HG03045 (cell line): ENCODE measurements around the gene CAMKMT.

Experiments used
- ATAC-seq: cut with Tn5 transposase; IDR thresholded peaks from one replicate; pipeline ENCODE4 v1.9.1; 2021; ENCODE audit warnings: mild to moderate bottlenecking, moderate library complexity; ENCODE audit not compliant: unreplicated experiment

CAMKMT gene

DNA sequence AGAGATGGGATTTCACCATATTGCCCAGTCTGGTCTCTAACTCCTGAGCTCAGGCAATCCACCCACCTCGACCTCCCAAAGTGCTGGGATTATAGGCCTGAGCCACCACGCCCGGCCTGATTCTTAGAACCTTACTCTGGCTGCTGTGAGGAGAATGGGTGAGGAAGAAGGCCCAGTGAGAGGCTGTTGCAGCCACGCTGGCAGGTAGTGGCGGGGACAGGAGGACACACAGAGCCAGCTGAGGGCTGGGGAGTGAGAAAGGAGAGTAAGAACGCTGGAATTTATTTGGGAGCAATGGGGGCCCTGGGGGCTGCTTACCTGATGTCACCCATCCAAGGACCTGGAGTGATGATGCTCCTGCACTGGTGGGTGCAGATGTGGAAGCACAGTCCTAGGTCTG is 425.9 kb downstream of the CAMKMT start:
- ATAC-seq = no peak

DNA sequence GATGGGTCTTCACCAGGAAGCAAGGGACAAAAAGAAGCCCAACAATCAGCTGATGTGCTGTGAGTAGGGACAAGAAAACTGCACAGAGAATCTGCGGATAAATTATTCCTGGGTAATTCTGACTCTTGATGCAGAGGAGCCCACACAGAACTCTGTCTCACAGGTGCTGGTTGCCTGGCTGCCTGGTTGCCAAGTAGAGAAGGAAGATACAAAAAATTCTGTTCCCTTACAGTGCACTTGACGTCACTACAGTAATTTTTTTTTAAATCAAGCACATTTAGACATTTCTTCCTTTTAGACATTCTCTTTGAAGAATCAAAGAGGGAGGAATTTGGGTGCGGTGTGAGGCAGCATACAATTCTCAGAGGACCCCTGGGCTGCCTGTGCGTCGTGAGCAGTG is 427.7 kb downstream of the CAMKMT start:
- ATAC-seq = no peak

DNA sequence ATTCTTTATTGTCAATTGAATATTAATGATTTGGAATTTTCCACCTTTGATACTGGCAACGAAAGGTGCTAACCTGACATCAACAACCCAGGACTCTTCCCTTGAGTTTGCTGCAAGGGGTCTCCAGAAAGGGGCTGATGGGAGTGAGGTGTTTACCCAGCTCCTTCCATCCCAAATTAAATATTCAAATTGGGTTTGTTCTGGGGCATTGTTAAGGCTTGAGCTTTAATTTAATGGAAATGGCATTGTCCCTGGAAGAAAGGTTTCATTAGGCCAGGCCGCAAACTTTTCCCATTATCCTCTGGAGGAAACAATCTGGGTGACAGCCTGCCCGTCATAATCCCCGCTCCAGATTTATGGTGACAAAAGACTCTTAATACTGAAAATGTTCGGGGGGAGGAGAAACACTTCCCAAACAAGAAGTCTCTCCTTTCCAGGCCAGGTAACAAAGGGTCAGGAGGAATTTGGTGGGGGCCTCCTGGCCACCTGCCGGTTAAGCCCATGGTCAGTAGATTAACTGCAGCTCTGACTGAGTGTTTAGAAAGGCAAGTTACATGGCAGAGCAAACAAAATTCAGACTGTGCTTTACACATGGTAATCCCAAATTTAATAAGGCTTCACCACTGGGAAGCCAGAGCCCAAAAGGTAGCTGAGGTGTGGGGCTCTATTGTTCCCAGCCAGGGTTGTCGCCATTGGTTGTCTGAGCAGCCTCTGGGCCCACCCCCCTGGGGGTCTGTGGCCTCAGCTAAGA is 428.4 kb downstream of the CAMKMT start:
- no peak for ATAC-seq

DNA sequence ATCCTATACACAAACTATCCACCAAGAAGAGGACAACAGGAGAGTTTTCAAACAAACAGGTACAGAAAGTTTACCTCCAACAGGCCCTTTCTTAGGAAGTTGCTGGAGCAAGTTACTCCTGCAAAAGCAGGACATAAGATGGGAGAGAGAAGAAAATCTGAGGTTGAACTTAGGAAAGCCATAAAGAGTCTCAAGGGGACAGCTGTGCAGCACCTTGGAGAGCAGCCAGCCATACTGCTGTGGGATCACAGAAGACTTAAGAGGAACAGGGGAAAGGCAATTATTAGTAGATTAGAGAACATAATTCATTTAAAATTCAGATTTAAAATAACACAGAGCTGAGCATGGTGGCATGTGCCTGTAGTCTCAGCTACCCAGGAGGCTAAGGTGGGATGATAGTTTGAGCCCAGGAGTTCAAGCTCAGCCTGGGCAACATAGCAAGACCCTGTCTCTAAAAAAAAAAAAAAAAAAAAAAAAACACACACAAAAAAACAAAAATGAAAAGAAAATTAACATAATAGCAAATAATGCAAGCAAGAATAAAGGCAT is 431.6 kb downstream of the CAMKMT start:
- no peak for ATAC-seq

DNA sequence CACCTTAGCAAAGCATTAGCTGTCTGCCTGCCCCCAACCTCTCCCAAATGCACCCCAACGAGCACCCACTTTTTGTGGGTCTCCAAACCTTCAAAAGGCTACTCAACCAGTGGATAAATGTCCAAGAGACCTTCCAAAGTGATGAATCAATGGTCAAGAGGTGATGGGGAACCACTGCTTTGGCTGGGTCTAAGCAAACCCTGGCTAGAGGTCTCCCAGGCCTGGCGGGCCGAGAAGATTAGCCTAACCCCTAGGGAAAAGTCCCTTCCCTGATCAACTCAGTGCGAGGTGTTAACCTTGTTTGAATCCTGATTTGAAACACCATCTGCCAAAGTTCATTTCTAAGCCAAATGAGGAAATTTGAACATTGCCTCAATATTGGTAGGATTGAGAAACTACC is 435.0 kb downstream of the CAMKMT start:
- ATAC-seq = no peak

DNA sequence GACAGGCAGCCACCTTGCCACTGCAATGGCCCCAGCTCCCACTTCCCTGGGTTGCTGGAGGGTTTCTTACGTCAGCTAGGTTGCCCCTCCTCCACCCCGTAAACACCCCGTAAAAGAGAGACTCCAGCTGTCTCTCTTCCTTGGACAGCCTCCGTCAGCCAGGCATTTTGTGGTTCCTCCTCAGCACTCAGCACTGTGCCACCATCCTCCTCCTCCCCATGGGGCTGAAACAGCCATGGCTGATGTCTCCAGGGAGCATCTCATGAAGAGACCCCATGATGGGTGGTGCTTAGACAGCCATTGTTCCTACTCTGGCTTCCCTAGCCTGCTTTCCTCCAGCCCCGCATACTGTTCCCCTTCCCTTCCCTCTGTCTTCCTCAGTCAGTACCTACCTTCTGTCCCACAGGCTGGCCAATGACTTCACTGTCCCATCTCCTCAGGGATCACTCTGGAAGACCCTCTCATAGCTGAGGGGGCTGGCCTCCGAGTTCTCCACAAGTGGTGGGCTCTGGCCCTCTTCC is 436.5 kb downstream of the CAMKMT start:
- ATAC-seq = no peak

DNA sequence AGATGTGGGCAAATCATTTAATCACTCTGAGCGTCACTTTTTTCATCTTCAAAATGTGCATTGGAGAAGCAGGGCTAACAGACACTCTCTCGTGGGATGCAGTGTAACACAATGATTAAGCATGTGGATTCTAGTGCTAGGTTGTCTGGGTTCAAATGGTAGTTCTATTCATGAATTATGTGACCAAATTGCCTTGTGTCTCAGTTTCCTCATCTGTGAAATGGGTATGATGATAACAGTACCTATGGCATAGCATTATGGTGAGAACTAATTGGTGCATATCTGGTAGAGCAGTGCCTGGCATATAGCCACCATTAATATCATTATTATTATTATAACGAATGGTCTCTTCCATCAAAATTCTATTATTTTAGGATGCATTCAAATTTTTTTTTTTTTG is 437.4 kb downstream of the CAMKMT start:
- no peak for ATAC-seq

DNA sequence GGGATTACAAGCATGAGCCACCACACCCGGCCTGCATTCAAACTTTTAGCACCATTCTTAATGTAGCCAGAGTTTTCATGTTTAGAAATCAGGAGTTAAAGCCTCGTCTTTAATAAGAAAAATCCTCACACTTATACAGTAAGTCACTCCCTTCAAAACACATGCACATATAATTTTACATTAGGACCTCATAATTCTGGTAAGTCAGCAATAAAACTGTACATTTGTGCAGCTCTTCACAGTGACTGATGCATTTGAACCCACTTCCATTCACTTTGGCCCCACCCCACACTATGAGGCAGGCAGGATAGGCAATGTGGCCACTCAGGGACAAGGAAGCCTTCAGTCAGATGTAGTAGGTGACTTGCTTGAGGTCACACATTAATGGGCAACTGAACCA is 438.0 kb downstream of the CAMKMT start:
- ATAC-seq = no peak

DNA sequence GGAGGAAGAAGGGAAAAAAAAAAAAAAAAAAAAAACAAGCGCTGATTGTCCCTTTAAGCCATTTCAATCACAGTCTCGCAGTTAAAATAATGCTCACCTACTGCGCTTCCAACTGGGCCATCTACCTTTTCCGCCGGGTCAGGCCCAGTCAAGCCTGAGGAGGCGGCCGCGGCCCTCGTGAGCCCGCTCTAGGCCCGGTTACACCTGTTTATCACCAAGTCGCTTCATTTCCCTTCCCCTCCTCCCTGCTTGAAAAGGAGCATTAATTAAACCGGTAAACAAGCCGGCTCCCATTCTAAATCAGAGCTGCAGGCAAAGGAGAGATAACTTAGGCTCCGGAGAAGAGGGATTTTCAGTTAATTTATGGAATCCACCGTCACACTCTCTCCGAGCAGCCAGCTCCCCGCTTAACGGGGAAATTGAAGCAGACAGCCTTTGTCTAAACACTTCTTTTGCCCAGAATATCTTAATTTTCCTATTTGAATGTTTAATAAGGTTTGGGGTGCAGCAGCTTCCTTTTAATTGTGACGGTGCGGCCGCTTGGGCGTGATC is 439.6 kb downstream of the CAMKMT start:
- no peak for ATAC-seq

DNA sequence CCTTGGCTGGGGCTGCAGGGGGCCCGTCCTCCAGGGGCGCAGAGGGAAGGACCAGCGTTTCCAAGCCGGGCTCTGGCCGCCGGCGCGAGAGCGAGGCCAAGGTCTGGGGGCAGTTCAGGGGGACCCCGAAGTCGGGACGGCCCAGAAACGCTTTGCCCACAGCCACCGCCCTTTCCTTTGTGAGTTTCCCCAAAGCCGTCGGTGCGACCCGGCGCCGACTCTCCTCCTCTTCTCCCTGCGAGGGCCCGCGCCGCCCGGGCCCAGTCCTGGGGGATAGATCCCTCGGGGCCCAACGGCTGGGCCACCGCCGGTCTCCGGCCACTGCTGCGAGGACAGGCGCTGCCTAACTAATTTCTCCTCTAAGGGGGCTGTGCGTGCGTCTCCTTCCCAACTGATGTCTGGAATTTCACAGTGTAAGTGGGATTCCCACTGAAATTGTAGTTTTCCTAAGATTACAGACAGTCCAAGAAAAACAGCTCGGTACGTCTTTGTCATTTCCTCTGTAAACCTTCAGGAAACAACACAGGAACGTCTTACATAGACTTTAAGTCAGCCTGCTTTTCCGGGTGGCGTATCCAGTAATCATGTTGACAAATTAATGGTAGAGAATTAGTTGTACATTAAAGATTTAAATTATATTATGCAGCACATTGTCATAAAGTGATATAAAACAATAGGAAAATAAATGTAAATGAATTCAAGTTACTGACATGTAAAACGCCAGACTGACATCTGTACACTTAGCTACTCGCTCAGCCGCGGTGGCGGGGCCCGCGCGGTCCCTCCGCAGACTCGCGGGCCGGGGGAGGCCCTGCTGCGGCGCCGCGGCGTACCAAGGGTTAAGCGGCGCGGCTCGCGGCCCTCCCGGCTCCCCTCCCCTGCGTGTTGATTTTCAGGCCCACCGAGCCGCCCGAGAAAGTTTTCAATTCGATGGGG is 440.4 kb downstream of the CAMKMT start:
- ATAC-seq = no peak

DNA sequence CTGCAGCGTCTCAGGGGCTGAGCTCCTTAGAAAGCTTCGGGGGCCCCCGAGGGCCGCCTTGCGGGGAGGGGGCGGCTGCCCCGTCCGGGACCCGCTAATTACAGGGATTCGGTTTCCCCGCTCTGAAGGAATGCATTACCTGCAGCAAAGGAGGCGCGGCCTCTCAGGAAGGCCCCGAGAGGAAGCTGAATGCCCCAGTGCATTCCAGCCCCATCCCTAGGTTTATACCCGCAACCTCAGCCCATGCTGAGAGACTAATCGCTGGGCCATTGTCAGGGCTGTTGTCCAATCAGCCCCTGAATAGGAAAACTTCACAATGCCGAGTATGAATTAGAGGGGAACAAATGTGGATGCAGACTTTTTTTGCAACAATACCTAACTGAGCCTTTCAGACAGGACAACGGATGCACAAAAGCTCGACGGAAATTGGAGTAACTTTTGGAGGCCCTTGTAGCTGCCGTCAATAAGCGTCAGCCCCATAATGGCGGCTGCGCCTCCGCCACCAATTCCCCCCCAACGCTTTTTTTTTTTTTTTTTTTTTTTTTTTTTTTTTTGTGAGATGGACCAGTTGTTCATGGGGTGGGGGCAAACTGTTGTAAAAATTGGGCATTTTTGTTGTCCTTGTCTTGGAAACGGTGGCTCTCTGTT is 441.2 kb downstream of the CAMKMT start:
- no peak for ATAC-seq

DNA sequence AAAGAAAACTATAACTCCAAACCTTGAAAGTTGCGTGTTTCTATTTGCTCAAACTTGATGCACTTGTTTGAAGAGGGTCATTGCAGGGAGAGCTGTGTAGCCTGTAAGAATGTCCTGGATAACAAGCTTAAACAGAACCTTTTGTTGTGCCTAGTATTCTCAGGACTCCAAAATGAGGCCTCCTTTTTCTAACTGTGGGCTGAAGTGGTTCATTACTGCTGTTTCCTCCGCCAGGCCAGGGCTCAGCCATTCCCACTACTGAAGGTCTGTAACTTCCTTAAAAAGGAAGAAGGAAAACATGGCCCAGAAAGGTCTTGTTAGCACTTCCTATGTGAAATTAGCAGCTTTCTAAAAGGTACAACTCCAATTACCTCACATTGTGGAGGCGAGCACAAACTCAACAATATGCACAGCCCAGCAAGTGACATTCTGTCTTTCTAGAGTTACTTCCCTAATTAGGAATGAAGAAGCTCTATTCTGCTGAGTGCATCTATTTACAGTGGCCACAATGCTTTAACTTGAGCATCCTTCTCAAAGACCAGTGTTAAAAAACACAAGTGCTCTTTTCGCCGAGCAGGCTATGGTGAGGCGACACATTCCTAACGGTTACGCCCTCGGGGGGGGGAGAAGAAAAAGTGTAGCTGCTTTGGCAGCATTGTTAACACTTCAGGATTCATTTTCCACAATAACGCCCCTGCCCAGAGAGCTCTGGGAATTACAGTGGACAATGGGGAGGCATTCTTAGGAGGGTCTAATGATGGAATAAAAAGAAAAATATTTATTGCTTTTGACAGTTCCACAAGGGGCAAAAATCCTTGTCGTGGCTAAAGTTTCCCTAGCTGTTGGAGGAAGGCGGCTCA is 442.9 kb downstream of the CAMKMT start:
- no peak for ATAC-seq

DNA sequence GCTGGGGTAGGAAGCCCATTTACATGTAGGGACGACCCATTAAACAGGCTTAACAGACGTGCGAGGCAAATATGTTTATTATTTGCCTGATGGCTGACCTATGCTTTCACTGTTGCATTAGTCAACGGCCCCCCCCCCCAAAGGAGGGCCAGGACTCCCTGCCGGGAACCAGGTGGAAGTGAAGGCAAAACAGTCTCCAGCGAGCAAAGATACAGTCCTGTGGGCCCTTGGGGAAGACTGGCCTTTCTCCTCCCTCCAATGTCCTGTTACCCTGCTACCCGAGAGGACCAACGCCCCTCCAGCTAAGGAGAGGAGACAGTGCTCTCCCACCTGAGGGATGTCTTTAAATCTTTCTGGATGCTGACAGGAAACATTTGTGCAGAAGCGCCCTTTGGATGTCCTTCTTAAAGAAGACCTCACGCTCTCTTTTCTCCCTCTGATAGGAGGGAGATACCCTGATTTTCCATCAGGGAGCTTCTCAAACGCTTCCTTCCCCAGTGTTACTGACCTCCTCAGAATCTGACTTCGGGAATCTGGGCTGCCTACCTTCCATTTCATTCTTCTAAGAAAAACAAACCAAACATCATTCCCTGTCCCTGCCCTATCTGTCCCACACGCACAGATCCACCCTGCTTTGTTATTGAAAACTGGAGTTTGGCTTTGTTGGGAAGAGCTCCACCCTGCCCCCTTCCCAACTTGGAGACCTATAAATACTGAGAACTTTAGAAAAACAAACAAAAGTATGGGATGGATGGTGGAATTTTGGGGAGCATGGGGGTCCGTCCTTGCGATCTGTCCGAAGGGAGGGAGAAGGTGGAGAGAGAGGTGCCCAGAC is 443.9 kb downstream of the CAMKMT start:
- no peak for ATAC-seq

DNA sequence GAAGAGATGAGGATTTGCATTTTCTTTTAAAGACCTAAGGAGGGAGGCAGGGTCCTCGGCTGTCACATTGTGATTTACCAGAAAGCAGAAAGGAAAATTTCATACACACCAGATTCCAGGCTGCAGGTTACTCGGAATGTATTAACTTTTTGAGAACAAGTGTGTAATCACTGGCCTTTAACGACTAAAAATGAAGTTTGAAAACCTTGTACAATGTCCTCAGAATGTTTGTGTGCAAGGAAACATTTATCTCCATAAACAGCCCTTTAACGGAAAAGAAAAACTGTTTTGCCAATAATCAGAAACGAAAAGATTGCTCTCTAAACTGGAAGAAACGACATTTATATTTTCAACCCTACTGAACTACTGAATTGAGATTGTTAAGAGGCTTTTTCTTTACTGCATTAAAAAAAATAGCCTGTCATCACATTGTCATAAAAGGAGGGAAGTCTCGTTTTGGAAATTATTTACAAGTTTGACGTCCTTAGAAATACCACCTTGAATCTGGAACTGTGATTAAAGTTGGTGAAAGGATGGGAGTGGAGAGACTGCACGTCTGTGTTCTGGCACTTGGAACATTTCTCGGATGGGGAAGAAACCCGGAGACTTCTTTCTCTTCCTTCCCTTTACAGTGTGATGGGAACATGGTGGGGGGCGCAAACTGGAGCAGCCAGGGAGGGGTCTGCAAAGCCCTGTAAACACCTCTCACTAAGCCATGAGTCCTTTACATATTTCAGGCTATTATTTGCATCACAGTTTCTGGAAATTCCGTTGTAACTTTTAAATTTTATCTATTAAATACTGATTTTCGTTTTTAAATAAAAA is 445.7 kb downstream of the CAMKMT start:
- no peak for ATAC-seq

DNA sequence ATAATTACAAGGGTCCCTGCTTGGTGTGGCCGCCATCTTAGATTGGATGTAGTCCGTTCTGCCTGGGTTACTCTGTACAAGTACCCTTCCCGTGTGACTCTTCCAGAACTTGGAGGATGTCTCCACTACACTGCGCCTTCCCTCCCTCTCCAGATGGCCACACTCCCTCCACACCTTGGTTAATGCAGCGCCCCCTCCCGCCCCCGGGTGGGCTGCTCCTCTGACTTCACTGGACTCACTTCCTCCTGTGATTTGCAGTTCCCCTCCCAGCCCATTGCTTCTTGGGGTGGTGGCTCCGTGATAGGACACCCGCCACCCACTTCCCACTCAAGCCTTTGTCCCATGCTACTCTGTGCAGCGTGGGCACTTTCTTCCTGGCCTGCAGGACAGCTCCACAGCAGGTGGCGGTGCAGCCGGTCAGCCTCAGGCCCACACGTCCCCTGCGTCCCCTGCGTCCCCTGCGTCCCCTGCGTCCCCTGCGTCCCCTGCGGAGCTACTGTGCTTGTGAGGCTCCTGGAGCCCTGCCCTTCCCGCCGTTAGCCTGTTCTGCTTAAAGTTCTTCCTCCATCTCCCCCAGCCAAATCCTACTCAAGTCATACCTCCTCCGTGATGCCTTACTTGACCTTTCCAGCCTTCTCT is 449.3 kb downstream of the CAMKMT start:
- ATAC-seq = no peak

DNA sequence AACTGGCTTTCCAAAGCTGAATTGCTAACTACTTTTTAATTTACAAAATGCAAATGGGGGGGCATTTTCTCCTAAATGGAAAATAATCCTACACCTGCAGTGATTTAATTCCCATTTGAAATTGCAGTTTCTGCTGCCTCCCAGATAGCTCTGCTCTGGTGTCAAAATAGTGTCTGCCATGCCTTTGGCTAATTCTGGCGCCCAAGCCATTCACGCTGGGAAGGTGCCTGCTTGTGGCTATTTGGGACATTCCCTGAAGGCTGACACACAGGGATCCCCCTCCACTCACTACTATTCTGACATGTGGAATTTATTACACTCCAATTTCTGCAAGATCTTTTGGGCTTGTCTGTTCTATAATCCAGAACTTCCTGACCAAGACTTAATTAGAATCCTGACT is 451.4 kb downstream of the CAMKMT start:
- ATAC-seq = no peak

DNA sequence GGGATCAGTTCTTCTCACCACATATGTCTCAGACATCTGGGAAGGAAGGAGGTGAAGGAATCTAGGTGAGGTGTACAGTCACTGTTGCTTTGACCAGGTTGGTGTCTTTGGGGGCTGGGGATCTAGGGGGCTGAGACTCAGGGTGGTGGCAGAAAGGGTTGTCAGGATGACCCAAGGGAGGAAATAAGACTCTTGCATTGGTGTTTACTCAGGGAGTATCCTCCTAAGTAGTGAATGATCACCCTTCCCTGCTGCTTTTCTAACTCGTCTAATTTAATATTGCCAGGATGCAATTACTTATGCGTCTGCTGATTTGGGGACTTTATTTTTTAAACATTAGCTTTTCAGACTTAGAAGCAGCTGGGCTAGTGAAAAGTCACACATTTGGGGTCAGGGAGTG is 451.9 kb downstream of the CAMKMT start:
- ATAC-seq = no peak

DNA sequence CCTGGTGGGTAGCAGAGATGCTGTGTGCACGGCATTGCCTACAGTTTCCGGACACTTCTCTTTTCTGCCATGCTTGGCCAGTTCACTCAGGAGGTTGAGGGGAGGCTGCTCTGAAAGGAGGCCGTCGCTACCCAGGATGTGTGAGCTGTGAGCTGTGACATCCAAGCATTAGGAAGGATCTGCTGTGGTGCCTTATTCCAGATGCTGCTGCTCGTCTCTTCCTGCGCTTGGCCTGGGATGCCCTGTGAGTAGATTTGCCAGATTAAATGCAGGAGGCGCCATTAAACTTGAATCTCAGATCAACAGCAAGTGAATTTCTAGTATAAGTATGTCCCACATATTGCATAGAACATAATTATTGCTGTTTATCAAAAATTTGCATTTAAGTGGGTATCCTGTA is 455.5 kb downstream of the CAMKMT start:
- no peak for ATAC-seq
